ENCODE measurements around the gene SPCS2. TPM values are rescaled to one million over a fixed set of nuclear protein-coding genes. Genes with fewer than 3 reads are reported as not detected.

The SPCS2 gene
- total RNA-seq, 1 donor, result 10.9 TPM

DNA sequence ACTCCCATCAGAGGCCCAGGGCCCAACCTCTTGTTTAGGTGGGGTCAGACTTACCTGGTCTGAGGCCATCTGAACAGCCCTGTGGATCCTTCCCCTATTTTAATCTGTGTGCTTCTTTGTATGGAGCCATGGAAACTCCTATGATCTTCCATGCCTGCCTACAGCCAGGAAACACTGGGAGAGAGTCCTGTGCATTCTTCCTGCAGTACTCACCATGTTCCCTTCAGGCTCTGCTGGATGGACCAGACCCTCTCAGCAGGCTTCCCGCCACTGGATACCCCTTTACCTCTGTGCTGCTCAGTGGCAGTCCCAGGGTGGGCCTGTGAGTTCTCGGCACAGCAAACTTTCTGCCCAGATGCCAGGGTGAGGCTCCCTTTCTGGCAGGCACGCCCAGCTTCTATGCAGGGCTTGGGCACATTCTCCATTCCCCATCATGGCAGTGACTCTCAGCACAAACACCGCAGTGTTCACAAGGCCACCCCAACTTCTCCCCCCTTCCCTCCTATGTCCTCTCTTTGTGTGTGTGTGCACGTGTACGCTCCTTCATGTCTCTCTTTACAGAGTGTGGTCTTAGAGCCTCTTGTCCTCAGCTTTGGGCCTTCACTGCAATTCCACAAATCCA lies 74.5 kb downstream of the SPCS2 start:
- TF ChIP-seq, protein P1, sequence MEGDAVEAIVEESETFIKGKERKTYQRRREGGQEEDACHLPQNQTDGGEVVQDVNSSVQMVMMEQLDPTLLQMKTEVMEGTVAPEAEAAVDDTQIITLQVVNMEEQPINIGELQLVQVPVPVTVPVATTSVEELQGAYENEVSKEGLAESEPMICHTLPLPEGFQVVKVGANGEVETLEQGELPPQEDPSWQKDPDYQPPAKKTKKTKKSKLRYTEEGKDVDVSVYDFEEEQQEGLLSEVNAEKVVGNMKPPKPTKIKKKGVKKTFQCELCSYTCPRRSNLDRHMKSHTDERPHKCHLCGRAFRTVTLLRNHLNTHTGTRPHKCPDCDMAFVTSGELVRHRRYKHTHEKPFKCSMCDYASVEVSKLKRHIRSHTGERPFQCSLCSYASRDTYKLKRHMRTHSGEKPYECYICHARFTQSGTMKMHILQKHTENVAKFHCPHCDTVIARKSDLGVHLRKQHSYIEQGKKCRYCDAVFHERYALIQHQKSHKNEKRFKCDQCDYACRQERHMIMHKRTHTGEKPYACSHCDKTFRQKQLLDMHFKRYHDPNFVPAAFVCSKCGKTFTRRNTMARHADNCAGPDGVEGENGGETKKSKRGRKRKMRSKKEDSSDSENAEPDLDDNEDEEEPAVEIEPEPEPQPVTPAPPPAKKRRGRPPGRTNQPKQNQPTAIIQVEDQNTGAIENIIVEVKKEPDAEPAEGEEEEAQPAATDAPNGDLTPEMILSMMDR (IDR thresholded peaks at IDR 0.05; ENCODE audit: extremely low read depth, low read depth, low read length), result no peak
- no peaks in the 10 kb centered on the region for H3K27me3 ChIP-seq (ENCODE audit: insufficient read depth, low read length)
- H3K4me1 ChIP-seq (ENCODE audit: insufficient read depth, low read length), result peaks cover 3% of the 10 kb centered on the region
- no peak overlapping the region for H3K27ac ChIP-seq (ENCODE audit: low read depth, low read length)
- H3K4me3 ChIP-seq (ENCODE audit: insufficient read depth, low read length), result no peak overlapping the region
- no peak overlapping the region for H3K4me2 ChIP-seq (ENCODE audit: insufficient read depth, low read length)
- H2AFZ ChIP-seq (ENCODE audit: low read length), result no peak overlapping the region
- no peaks in the 10 kb centered on the region for H4K20me1 ChIP-seq (ENCODE audit: insufficient read depth, low read length)
- DNase-seq (ENCODE audit: insufficient read length, low spot score, missing footprints), result no peak
- H3K36me3 ChIP-seq (ENCODE audit: insufficient read depth, low read length), result no peaks in the 10 kb centered on the region
- H3K79me2 ChIP-seq (ENCODE audit: insufficient read depth, low read length), result no peaks in the 10 kb centered on the region
- H3K9me3 ChIP-seq (ENCODE audit: low read depth, low read length), result no peaks in the 10 kb centered on the region

DNA sequence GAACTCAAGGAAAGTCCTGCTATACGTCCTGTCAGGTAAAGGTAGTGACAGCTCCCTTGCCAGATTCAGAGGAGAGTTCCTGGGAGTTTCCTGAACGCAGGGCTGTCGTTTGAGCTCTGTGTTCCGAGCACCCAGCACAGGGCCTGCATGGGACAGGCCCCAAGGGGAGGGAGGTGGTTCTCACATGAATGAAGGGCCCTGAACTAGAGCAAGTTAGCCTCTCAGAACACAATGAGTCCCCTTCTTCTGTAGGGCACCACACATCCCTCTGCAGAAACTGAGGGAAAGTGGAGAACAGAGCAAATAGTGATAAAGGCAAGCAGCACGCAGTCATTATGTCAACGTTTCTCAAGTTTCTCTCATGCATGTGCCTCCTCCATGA lies 75.0 kb downstream of the SPCS2 start:
- H3K4me3 ChIP-seq (ENCODE audit: insufficient read depth, low read length), result no peak overlapping the region
- TF ChIP-seq, protein P1 (IDR thresholded peaks at IDR 0.05; ENCODE audit: extremely low read depth, low read depth, low read length), result no peak
- H3K27ac ChIP-seq (ENCODE audit: low read depth, low read length), result no peak overlapping the region
- no peak for DNase-seq (ENCODE audit: insufficient read length, low spot score, missing footprints)
- H3K79me2 ChIP-seq (ENCODE audit: insufficient read depth, low read length), result no peaks in the 10 kb centered on the region
- H3K9me3 ChIP-seq (ENCODE audit: low read depth, low read length), result no peaks in the 10 kb centered on the region
- no peak overlapping the region for H3K4me2 ChIP-seq (ENCODE audit: insufficient read depth, low read length)
- no peaks in the 10 kb centered on the region for H4K20me1 ChIP-seq (ENCODE audit: insufficient read depth, low read length)
- H3K4me1 ChIP-seq (ENCODE audit: insufficient read depth, low read length), result peaks cover 3% of the 10 kb centered on the region
- no peaks in the 10 kb centered on the region for H3K36me3 ChIP-seq (ENCODE audit: insufficient read depth, low read length)
- no peak overlapping the region for H2AFZ ChIP-seq (ENCODE audit: low read length)
- no peaks in the 10 kb centered on the region for H3K27me3 ChIP-seq (ENCODE audit: insufficient read depth, low read length)

DNA sequence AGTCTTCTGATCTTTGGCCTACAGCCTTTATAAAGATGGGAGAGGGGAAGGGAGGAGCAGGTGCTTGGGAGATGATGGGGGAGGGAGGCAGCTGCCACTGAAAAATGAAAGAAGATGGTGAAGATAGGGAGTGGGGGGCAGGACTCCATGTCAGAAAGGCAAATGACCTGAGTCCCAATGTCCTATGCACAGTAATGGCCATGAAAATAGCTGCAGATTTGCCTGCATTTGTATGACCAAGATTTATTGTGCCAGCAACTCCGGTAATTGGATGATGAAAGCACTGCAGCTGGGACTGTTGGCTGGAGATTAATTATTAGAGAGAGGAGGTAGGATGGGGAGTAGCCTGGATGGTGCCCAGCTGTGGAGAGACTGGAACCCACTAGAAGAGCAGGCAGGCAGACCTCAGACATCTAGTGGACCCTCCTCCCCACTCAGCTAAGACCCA lies 75.7 kb downstream of the SPCS2 start:
- no peak overlapping the region for H2AFZ ChIP-seq (ENCODE audit: low read length)

DNA sequence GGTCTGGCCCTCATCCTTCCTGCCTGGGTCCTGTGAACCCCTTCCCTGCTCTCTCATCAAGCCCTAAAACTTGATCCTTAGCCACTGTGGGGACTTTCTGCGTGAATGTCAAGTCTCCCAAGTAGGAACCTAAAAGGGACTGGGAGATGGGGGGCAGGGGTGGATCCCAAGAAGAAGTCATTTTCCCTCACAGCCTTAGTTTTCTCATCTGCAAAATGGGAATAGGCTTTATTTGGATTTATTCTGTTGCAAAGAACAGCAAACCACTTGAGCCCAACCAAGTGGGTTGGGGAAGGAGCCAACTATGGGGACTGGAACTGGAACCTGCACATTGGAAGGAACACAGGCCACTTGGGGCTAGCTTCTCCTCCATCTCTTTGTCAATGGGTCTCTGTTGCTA lies 76.5 kb downstream of the SPCS2 start:
- Histone ChIP-seq H3K4me1 (ENCODE audit: insufficient read depth, low read length) (peaks cover 11% of the 10 kb centered on the region), H3K4me3 (ENCODE audit: insufficient read depth, low read length) (no peak overlapping the region), H2AFZ (ENCODE audit: low read length) (no peak overlapping the region), H3K9me3 (ENCODE audit: low read depth, low read length) (no peaks in the 10 kb centered on the region), H4K20me1 (ENCODE audit: insufficient read depth, low read length) (no peaks in the 10 kb centered on the region), H3K36me3 (ENCODE audit: insufficient read depth, low read length) (no peaks in the 10 kb centered on the region), H3K79me2 (ENCODE audit: insufficient read depth, low read length) (no peaks in the 10 kb centered on the region), H3K4me2 (ENCODE audit: insufficient read depth, low read length) (no peak overlapping the region), H3K27me3 (ENCODE audit: insufficient read depth, low read length) (no peaks in the 10 kb centered on the region), H3K27ac (ENCODE audit: low read depth, low read length) (no peak overlapping the region)
- TF ChIP-seq, protein P1 (IDR thresholded peaks at IDR 0.05; ENCODE audit: extremely low read depth, low read depth, low read length), result no peak
- no peak for DNase-seq (ENCODE audit: insufficient read length, low spot score, missing footprints)

More for the DNA sequence above, 75.7 kb downstream of the SPCS2 start:
- Histone ChIP-seq H3K27ac (ENCODE audit: low read depth, low read length) (no peak overlapping the region), H3K4me1 (ENCODE audit: insufficient read depth, low read length) (peaks cover 3% of the 10 kb centered on the region), H3K27me3 (ENCODE audit: insufficient read depth, low read length) (no peaks in the 10 kb centered on the region), H3K4me3 (ENCODE audit: insufficient read depth, low read length) (no peak overlapping the region), H3K4me2 (ENCODE audit: insufficient read depth, low read length) (no peak overlapping the region), H3K36me3 (ENCODE audit: insufficient read depth, low read length) (no peaks in the 10 kb centered on the region), H4K20me1 (ENCODE audit: insufficient read depth, low read length) (no peaks in the 10 kb centered on the region), H3K79me2 (ENCODE audit: insufficient read depth, low read length) (no peaks in the 10 kb centered on the region), H3K9me3 (ENCODE audit: low read depth, low read length) (no peaks in the 10 kb centered on the region)
- no peak for DNase-seq (ENCODE audit: insufficient read length, low spot score, missing footprints)
- TF ChIP-seq, protein P1 (IDR thresholded peaks at IDR 0.05; ENCODE audit: extremely low read depth, low read depth, low read length), result no peak

All from osteoblast (primary cell).